IPS-20b (cell line): ENCODE results near the gene CERT1.
"Not testable (repeated sequence)": the region's sequence is repeated elsewhere in the genome, so short reads cannot be mapped to it uniquely, and the experiment has no call there.

Experiments
- H3K27ac ChIP-seq: one replicate; pipeline ENCODE4 v1.5.1; 2013; ENCODE audit warnings: low read length
- H3K27me3 ChIP-seq: 2 replicates; pipeline ENCODE4 v1.6.1; 2013; ENCODE audit warnings: mild to moderate bottlenecking, low read length, inconsistent platforms; ENCODE audit not compliant: insufficient read depth
- H3K36me3 ChIP-seq: 2 replicates; pipeline ENCODE4 v1.6.1; 2013; ENCODE audit warnings: low read depth, mild to moderate bottlenecking, inconsistent platforms, low read length, moderate library complexity; ENCODE audit not compliant: insufficient read depth
- H3K4me1 ChIP-seq: 2 replicates; pipeline ENCODE4 v1.6.1; 2013; ENCODE audit warnings: mild to moderate bottlenecking, control low read depth, inconsistent platforms, low read length, moderate library complexity; ENCODE audit not compliant: insufficient read depth
- H3K4me3 ChIP-seq: 2 replicates; pipeline ENCODE4 v1.5.1; 2013; ENCODE audit warnings: mild to moderate bottlenecking, low read length, inconsistent platforms
- H3K9ac ChIP-seq: 2 replicates; pipeline ENCODE4 v1.6.1; 2013; ENCODE audit warnings: low read depth, mild to moderate bottlenecking, inconsistent platforms, low read length, moderate library complexity
- H3K9me3 ChIP-seq: 2 replicates; pipeline ENCODE4 v1.6.1; 2013; ENCODE audit warnings: mild to moderate bottlenecking, low read depth, low read length, inconsistent platforms; ENCODE audit not compliant: insufficient read depth

The CERT1 gene

GRCh38 chr5:75511435-75512382 is at the start of gene CERT1, which contains the start of gene POLK:
CERT1 (minus strand) TSS chr5:75511629; CDS start chr5:75511207, 422 bp downstream.
POLK (plus strand) TSS chr5:75511891.
- Histone ChIP-seq H3K4me1 (peaks cover 4% of the 10 kb centered on the region; the same call in 1 of the 2 replicates), H3K9me3 (no peaks in the 10 kb centered on the region), H3K9ac (peak within 1 kb of the TSS; percentile 66), H3K27me3 (no peaks in the 10 kb centered on the region), H3K36me3 (no peaks in the 10 kb centered on the region), H3K4me3 (peak within 1 kb of the TSS; percentile 96), H3K27ac (no peak within 1 kb of the TSS)

- not testable (repeated sequence) for H3K9me3 ChIP-seq, H3K27me3 ChIP-seq, H3K4me1 ChIP-seq, H3K27ac ChIP-seq, H3K36me3 ChIP-seq, H3K4me3 ChIP-seq, H3K9ac ChIP-seq
Measured at GRCh38 chr5:75560655-75561054, 49.2 kb upstream of the CERT1 start.

GRCh38 chr5:75558981-75559632 is 47.7 kb upstream of the CERT1 start:
- Histone ChIP-seq H3K4me3 (no peak overlapping the region), H3K4me1 (no peaks in the 10 kb centered on the region), H3K9ac (no peak overlapping the region), H3K27me3 (no peaks in the 10 kb centered on the region), H3K36me3 (no peaks in the 10 kb centered on the region), H3K27ac (no peak overlapping the region), H3K9me3 (peaks cover 4% of the 10 kb centered on the region; the same call in 1 of the 2 replicates)

GRCh38 chr5:75558221-75558620 is 46.8 kb upstream of the CERT1 start:
- Histone ChIP-seq H3K27ac (no peak overlapping the region), H3K36me3 (0 out of 2 replicates have a peak, but pooled peaks cover 8% of the 10 kb centered on the region)

GRCh38 chr5:75553358-75553757 is 41.9 kb upstream of the CERT1 start:
- Histone ChIP-seq H3K9me3 (no peaks in the 10 kb centered on the region), H3K4me1 (no peaks in the 10 kb centered on the region), H3K27ac (no peak overlapping the region), H3K4me3 (no peak overlapping the region), H3K36me3 (peaks cover 15% of the 10 kb centered on the region), H3K9ac (no peak overlapping the region), H3K27me3 (no peaks in the 10 kb centered on the region)

More at GRCh38 chr5:75558221-75558620, 46.8 kb upstream of the CERT1 start:
- no peaks in the 10 kb centered on the region for H3K4me1 ChIP-seq
- peaks cover 2% of the 10 kb centered on the region; the same call in 1 of the 2 replicates for H3K9me3 ChIP-seq
- no peak overlapping the region for H3K4me3 ChIP-seq
- no peaks in the 10 kb centered on the region for H3K27me3 ChIP-seq
- no peak overlapping the region for H3K9ac ChIP-seq

- H3K4me1 ChIP-seq: no peaks in the 10 kb centered on the region
- H3K27ac ChIP-seq: no peak overlapping the region
- H3K36me3 ChIP-seq: peaks cover 15% of the 10 kb centered on the region
- H3K9ac ChIP-seq: no peak overlapping the region
- no peaks in the 10 kb centered on the region for H3K27me3 ChIP-seq
- H3K9me3 ChIP-seq: no peaks in the 10 kb centered on the region
- no peak overlapping the region for H3K4me3 ChIP-seq
Measured at GRCh38 chr5:75552764-75553163, 41.3 kb upstream of the CERT1 start.

GRCh38 chr5:75551471-75551870 is 40.0 kb upstream of the CERT1 start:
- Histone ChIP-seq H3K9me3 (no peaks in the 10 kb centered on the region), H3K4me3 (no peak overlapping the region), H3K27me3 (no peaks in the 10 kb centered on the region), H3K27ac (no peak overlapping the region), H3K36me3 (peaks cover 15% of the 10 kb centered on the region), H3K9ac (no peak overlapping the region), H3K4me1 (no peaks in the 10 kb centered on the region)

GRCh38 chr5:75550597-75550996 is 39.2 kb upstream of the CERT1 start:
- no peak overlapping the region for H3K4me3 ChIP-seq
- H3K27ac ChIP-seq: no peak overlapping the region
- no peaks in the 10 kb centered on the region for H3K4me1 ChIP-seq
- H3K27me3 ChIP-seq: no peaks in the 10 kb centered on the region
- H3K36me3 ChIP-seq: peaks cover 15% of the 10 kb centered on the region
- H3K9ac ChIP-seq: no peak overlapping the region
- no peaks in the 10 kb centered on the region for H3K9me3 ChIP-seq

GRCh38 chr5:75547812-75548211 is 36.4 kb upstream of the CERT1 start:
- Histone ChIP-seq H3K27me3 (no peaks in the 10 kb centered on the region), H3K9me3 (no peaks in the 10 kb centered on the region), H3K4me1 (no peaks in the 10 kb centered on the region), H3K27ac (no peak overlapping the region), H3K4me3 (no peak overlapping the region), H3K36me3 (peaks cover 5% of the 10 kb centered on the region), H3K9ac (no peak overlapping the region)

- no peak overlapping the region for H3K27ac ChIP-seq
- H3K36me3 ChIP-seq: no peaks in the 10 kb centered on the region
- H3K27me3 ChIP-seq: no peaks in the 10 kb centered on the region
- no peaks in the 10 kb centered on the region for H3K9me3 ChIP-seq
- no peak overlapping the region for H3K9ac ChIP-seq
- H3K4me1 ChIP-seq: no peaks in the 10 kb centered on the region
- no peak overlapping the region for H3K4me3 ChIP-seq
Measured at GRCh38 chr5:75546830-75547229, 35.4 kb upstream of the CERT1 start.

- no peaks in the 10 kb centered on the region for H3K9me3 ChIP-seq
- H3K4me1 ChIP-seq: no peaks in the 10 kb centered on the region
- no peak overlapping the region for H3K9ac ChIP-seq
- no peak overlapping the region for H3K4me3 ChIP-seq
- no peak overlapping the region for H3K27ac ChIP-seq
- H3K27me3 ChIP-seq: no peaks in the 10 kb centered on the region
- H3K36me3 ChIP-seq: no peaks in the 10 kb centered on the region
Measured at GRCh38 chr5:75545131-75545530, 33.7 kb upstream of the CERT1 start.
